GM19463 (cell line): Measurements from ENCODE around the gene MAP3K20.

Experiments used
- ATAC-seq: cut with Tn5 transposase; IDR thresholded peaks from one replicate; pipeline ENCODE4 v1.9.1; 2021; ENCODE audit warnings: mild to moderate bottlenecking, moderate library complexity; ENCODE audit not compliant: unreplicated experiment

The MAP3K20 gene

GRCh38 chr2:173049831-173050230, 25.8 kb upstream of the MAP3K20 start:
- no peak for ATAC-seq

DNA sequence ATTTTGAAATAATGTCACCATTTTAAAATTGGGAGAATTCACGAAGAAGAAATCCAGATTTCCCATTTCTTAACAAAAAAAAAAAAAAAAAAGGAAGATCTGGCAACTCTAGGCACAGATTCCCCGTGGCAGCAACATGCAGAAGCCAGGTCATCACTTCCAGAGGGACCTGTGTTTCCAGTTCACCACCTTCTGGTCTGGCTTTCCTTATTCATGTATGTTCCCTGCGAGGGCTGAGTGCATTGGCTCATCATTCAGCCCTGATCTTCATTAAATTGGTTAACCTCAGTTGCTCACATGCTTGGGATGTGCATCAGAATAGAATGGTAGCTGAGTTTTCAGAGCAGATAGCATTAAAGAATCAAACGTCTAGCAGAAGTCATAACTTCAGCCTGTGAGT, 25.0 kb upstream of the MAP3K20 start:
- ATAC-seq, result no peak

DNA sequence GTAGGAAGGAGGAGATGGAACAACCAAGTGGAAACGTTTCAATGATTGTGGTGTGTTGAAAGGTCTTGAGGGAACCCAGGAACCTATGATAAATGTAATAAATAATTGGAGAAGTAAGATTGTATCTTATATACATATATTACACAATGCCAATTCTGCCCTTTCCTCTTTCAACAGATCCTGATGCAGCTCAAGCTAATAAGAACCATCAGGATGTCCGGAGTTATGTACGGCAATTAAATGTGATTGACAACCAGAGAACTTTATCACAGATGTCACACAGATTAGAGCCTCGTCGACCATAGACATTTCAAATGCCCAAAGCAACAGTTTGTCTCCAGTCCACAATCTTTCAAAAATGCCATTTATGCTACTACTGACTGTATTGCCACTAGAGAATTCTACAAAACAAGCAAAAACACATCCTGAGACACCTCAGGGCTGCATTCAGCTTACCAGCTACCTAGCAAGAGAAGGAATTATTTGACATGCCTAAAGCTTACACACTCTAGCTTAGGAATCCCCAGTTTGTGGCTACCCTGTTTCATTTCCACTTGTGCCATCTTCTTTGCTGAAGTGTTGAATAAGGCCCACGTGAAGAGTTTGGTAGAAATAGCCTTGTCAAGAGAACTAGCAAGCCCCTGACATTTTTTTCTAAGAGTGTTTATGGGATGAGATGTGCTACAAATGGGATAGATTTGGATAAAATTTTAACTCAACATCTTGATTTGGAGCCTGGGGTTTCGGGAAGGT, 24.0 kb upstream of the MAP3K20 start:
- no peak for ATAC-seq

GRCh38 chr2:173053043-173053699, 22.5 kb upstream of the MAP3K20 start:
- no peak for ATAC-seq

GRCh38 chr2:173054466-173054865, 21.2 kb upstream of the MAP3K20 start:
- no peak for ATAC-seq

GRCh38 chr2:173056705-173057364, 18.8 kb upstream of the MAP3K20 start:
- no peak for ATAC-seq

- ATAC-seq, result no peak
Observed at GRCh38 chr2:173058097-173058496, 17.5 kb upstream of the MAP3K20 start.

GRCh38 chr2:173058673-173059072, 17.0 kb upstream of the MAP3K20 start:
- ATAC-seq, result no peak

- no peak for ATAC-seq
Observed at GRCh38 chr2:173059292-173059691, 16.4 kb upstream of the MAP3K20 start.

GRCh38 chr2:173059971-173060461, 15.6 kb upstream of the MAP3K20 start:
- no peak for ATAC-seq

DNA sequence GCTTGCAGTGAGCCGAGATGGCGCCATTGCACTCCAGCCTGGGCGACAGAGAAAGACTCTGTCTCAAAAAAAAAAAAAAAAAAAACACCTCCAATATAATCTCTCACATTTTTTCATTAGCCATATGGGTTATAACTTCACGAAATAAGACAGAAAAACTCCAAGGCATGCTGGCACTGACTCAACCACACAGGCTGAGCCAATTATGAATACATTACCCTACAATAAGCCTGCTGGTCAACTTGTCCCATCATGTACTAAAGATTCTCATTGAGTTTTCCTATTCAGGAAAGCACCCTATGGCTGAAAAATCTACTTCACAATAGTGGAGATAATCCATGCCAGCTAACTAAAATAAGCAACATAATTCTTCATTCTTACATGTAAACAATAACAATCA, 12.8 kb upstream of the MAP3K20 start:
- ATAC-seq, result no peak

DNA sequence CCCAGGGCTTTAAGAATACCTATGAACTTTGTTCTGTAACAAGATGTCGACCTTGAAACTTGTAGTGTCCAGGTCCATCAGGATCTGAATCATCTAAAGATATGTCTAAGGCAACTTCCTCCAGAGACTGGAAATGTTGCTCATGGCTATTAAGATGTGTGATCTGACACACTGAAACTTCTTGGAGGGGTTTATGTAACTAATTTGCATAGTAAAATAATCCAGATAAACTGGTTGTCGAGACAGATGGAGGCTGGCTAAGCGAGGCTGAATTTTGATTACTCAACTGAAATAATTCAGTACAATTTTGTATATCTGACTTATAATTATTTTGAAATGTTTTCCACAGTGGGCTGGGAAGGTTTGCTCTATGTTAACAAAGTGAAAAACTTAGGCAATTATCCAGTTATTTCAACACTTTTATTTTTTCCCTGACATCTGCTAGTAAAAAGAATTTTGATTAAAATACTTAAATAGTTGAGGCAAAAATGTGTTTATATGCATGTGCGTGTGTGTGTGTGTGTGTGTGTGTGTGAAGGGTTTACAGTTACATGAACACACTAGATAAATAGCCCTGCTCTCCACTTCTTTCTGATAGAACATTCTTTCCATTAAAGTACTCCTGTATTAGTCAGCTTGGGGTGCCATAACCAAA, 11.4 kb upstream of the MAP3K20 start:
- ATAC-seq, result no peak

GRCh38 chr2:173066887-173067676, 8.6 kb upstream of the MAP3K20 start:
- no peak for ATAC-seq

- no peak for ATAC-seq
Observed at GRCh38 chr2:173075056-173075780, 428 bp upstream of the MAP3K20 start.

GRCh38 chr2:173076581-173077345, 1.1 kb downstream of the MAP3K20 start:
- ATAC-seq, result peak; percentile 33

DNA sequence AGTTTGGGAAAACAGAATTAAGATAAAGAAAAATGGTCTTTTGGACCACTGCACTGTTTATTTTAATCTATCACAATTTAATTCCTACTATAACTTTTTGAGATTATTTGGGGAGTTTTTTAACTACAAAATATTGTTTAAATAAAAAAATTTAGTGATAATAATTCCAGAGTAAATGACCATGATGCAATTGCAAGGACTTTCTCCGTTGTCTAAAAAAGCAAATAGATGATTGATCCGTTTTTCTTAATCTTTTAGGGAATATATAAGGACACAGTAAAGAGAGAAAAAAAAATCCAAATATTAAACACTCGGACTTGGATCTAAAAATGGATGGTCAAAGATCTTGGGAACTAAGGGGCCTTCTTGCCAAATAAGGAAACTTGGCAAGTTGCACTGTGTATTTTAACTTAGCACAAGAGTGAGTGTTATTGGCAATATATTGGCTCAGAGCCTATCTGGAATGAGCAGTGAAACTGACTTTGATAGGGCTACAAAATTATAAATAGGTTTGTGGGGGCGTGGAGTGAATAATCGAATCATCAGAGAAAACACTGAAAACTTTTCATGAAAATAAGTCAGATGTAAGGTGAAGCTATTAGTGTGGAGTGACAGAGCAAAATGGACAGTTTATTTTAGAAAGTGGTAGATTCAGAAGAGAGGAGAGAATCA, 2.0 kb downstream of the MAP3K20 start:
- ATAC-seq, result no peak

DNA sequence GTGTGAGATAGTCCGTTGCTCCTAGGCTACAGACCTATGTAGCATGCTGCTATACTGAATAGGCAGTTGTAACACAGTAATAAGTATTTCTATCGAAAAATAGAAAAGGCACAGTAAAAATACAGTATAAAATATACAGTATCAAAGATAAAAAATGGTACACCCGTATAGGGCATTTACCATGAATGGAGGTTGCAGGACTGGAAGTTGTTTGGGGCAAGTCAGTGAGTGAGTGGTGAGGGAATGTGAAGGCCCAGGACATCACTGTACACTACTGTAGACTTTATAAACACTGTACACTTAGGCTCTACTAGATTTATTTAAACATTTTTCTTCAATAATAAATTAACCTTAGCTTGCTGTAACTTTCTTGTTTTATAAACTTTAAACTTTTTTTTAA, 3.5 kb downstream of the MAP3K20 start:
- ATAC-seq, result no peak

GRCh38 chr2:173079973-173080860, 4.6 kb downstream of the MAP3K20 start:
- no peak for ATAC-seq
